ENCODE measurements around the gene UBQLNL.

Gene UBQLNL

GRCh38 chr11:5489576-5490357, 26.7 kb downstream of the UBQLNL start:
- H3K36me3 ChIP-seq (replicated peaks): no peaks in the 10 kb centered on the region
- H3K27me3 ChIP-seq (ENCODE audit: low read depth): no peaks in the 10 kb centered on the region
- H3K4me1 ChIP-seq: no peaks in the 10 kb centered on the region
- no peak overlapping the region for H3K4me3 ChIP-seq
- H3K9me3 ChIP-seq: no peaks in the 10 kb centered on the region
- in situ Hi-C loops (cut with MboI; ENCODE audit: low sequenced_read_pairs): no loop called here
- DNase-seq (ENCODE audit: low spot score in 2 of 2): no peak

- no peak overlapping the region for H3K4me3 ChIP-seq
- DNase-seq (ENCODE audit: low spot score in 2 of 2): no peak
- H3K4me1 ChIP-seq: no peaks in the 10 kb centered on the region
- no peaks in the 10 kb centered on the region for H3K27me3 ChIP-seq (ENCODE audit: low read depth)
- in situ Hi-C loops (cut with MboI; ENCODE audit: low sequenced_read_pairs): no loop called here
- no peaks in the 10 kb centered on the region for H3K9me3 ChIP-seq
- no peaks in the 10 kb centered on the region for H3K36me3 ChIP-seq (replicated peaks)
Observed at GRCh38 chr11:5488798-5489399, 27.6 kb downstream of the UBQLNL start.

GRCh38 chr11:5488385-5488784, 28.1 kb downstream of the UBQLNL start, which contains the start of gene OR52D1:
Gene OR52D1, plus strand, starts transcription at chr11:5488685. Its CDS starts 22 bp downstream, at chr11:5488707.
- no peaks in the 10 kb centered on the region for H3K4me1 ChIP-seq
- H3K36me3 ChIP-seq (replicated peaks): no peaks in the 10 kb centered on the region
- no peak for DNase-seq (ENCODE audit: low spot score in 2 of 2)
- no peaks in the 10 kb centered on the region for H3K9me3 ChIP-seq
- no peak within 1 kb of the TSS for H3K4me3 ChIP-seq
- H3K27me3 ChIP-seq (ENCODE audit: low read depth): no peaks in the 10 kb centered on the region
- in situ Hi-C loops (cut with MboI; ENCODE audit: low sequenced_read_pairs): no loop called here

DNA sequence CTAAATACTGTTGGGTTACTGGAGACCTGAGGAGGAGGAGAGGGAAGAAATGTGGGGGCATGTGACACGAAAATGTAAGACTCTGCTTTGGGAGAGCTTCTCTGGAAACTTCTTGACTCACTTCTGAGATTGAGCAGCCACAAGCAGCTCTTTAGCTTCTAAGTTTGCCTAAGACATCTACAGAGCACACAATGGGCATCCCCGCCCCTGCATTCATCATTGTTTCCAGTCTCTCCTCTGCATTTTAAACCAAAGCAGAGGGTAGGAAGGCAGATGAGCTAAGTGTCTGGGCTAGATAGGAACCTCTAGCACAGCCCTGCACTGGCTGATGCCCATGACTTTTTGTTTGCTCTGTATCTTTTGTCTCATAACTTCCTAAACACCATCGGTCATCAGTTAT, 30.1 kb downstream of the UBQLNL start:
- H3K9me3 ChIP-seq: no peaks in the 10 kb centered on the region
- in situ Hi-C loops (cut with MboI; ENCODE audit: low sequenced_read_pairs): no loop called here
- no peaks in the 10 kb centered on the region for H3K27me3 ChIP-seq (ENCODE audit: low read depth)
- no peaks in the 10 kb centered on the region for H3K4me1 ChIP-seq
- no peak overlapping the region for H3K4me3 ChIP-seq
- no peaks in the 10 kb centered on the region for H3K36me3 ChIP-seq (replicated peaks)
- DNase-seq (ENCODE audit: low spot score in 2 of 2): no peak

DNA sequence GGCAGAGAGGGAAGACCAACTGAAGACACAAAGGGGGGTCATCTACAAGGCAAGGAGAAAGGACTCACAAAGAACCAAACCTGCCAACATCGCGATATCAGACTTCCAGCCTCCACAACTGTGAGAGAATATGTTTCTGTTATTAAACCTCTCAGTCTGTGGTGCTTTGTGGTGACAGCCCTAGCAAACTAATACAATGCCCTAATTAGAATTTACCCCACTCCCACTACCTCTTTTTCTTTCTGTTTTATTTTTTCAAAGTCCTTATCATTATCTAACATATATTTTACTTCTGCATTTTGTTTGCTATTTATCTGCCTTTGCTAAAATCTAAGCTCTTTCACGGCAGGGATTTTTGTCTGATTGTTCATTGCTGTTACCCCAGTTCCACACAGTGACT, 30.5 kb downstream of the UBQLNL start:
- H3K4me1 ChIP-seq: no peaks in the 10 kb centered on the region
- in situ Hi-C loops (cut with MboI; ENCODE audit: low sequenced_read_pairs): no loop called here
- no peaks in the 10 kb centered on the region for H3K36me3 ChIP-seq (replicated peaks)
- H3K9me3 ChIP-seq: no peaks in the 10 kb centered on the region
- H3K27me3 ChIP-seq (ENCODE audit: low read depth): no peaks in the 10 kb centered on the region
- DNase-seq (ENCODE audit: low spot score in 2 of 2): no peak
- H3K4me3 ChIP-seq: no peak overlapping the region

DNA sequence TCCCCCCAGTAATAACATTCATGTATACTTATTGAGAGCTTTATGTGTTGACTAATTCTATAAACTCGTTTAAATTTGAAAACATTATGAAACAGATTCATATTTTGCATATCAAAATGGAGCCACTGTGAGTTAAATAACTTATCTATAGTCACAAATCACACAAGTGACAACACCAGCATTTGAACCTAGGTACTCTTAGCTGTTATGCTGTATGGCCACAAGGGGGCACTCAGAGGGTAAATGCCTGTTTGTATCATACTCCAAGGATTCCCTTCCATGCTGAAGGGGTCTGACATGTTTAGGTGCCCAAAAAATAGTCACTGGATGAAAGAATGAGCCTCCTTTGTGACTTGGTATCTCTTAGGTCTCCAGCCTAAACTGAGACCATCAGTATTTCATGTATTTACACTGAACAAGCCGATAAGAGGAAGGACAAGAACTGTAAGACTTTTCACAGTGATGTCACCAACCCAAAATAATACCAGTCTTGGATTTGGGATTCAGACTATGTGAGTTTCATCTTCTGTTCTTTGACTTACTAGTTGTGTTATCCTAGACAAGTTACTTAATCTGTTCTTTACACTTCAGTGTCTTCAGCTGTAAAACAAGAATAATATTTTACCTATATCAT, 40.2 kb downstream of the UBQLNL start:
- Histone ChIP-seq H3K27me3 (ENCODE audit: low read depth) (no peaks in the 10 kb centered on the region), H3K9me3 (no peaks in the 10 kb centered on the region), H3K4me3 (no peak overlapping the region), H3K36me3 (replicated peaks) (no peaks in the 10 kb centered on the region), H3K4me1 (no peaks in the 10 kb centered on the region)
- peak; percentile 34 to 53 for DNase-seq (ENCODE audit: low spot score in 2 of 2)
- in situ Hi-C loops (cut with MboI; ENCODE audit: low sequenced_read_pairs): no loop called here

- Histone ChIP-seq H3K27me3 (ENCODE audit: low read depth) (no peaks in the 10 kb centered on the region), H3K4me3 (no peak overlapping the region), H3K36me3 (replicated peaks) (no peaks in the 10 kb centered on the region), H3K9me3 (no peaks in the 10 kb centered on the region), H3K4me1 (no peaks in the 10 kb centered on the region)
- no peak for DNase-seq (ENCODE audit: low spot score in 2 of 2)
- in situ Hi-C loops (cut with MboI; ENCODE audit: low sequenced_read_pairs): no loop called here
Observed at GRCh38 chr11:5473921-5474320, 42.6 kb downstream of the UBQLNL start.

GRCh38 chr11:5467527-5467926, 49.0 kb downstream of the UBQLNL start:
- in situ Hi-C loops (cut with MboI; ENCODE audit: low sequenced_read_pairs): no loop called here

More at GRCh38 chr11:5467527-5467926, 49.0 kb downstream of the UBQLNL start:
- Histone ChIP-seq H3K9me3 (no peaks in the 10 kb centered on the region), H3K4me3 (no peak overlapping the region), H3K27me3 (ENCODE audit: low read depth) (no peaks in the 10 kb centered on the region), H3K4me1 (no peaks in the 10 kb centered on the region), H3K36me3 (replicated peaks) (no peaks in the 10 kb centered on the region)
- no peak for DNase-seq (ENCODE audit: low spot score in 2 of 2)
